GM19324 (cell line): ENCODE measurements around the gene MAGI1.
A peak's percentile ranks its signal among the peaks of the same experiment; 100 is the strongest.

Experiments used
- ATAC-seq: cut with Tn5 transposase; IDR thresholded peaks from one replicate; pipeline ENCODE4 v1.9.1; 2021; ENCODE audit warnings: mild to moderate bottlenecking, moderate library complexity; ENCODE audit not compliant: unreplicated experiment, low FRiP score

The MAGI1 gene

GRCh38 chr3:65978116-65978515, 60.6 kb downstream of the MAGI1 start:
- no peak for ATAC-seq

DNA sequence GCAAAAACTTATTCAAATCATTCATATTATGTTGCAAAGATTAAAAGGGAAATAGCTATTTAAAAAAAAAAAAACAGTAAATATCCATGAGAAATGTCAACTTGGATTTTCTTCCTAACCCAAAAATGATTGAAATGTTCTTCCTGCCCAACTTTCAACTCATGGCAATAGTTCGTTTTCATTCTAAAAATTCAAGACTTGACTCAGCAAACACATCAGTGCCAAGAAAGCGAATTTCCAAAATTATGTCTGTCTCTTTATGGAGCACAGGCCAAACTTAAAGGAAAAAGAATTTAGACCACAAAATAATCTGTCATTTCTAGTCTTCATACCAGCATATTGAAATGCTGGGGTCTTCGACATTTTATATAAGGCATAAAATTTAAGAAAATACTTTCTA, 63.7 kb downstream of the MAGI1 start:
- ATAC-seq = no peak

DNA sequence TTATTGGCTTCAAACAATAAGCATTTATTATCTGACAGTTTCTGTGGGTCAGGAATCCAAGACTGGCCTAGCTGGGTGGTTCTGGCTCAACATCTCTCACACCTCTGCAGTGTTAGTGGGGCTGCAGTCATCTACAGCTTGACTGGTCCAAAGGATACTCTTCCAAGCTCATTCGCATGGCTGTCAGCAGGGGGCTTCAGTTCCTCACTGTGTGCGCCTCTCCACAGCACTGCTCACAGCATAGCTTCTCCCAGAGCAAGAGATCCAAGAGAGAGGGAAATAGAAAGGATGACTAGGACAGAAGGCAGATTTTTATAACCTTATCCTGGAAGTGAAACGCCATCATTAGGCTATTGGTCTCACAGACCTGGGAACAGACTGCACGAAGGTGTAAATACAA, 64.2 kb downstream of the MAGI1 start:
- ATAC-seq = no peak

GRCh38 chr3:65972765-65973164, 66.0 kb downstream of the MAGI1 start:
- no peak for ATAC-seq

DNA sequence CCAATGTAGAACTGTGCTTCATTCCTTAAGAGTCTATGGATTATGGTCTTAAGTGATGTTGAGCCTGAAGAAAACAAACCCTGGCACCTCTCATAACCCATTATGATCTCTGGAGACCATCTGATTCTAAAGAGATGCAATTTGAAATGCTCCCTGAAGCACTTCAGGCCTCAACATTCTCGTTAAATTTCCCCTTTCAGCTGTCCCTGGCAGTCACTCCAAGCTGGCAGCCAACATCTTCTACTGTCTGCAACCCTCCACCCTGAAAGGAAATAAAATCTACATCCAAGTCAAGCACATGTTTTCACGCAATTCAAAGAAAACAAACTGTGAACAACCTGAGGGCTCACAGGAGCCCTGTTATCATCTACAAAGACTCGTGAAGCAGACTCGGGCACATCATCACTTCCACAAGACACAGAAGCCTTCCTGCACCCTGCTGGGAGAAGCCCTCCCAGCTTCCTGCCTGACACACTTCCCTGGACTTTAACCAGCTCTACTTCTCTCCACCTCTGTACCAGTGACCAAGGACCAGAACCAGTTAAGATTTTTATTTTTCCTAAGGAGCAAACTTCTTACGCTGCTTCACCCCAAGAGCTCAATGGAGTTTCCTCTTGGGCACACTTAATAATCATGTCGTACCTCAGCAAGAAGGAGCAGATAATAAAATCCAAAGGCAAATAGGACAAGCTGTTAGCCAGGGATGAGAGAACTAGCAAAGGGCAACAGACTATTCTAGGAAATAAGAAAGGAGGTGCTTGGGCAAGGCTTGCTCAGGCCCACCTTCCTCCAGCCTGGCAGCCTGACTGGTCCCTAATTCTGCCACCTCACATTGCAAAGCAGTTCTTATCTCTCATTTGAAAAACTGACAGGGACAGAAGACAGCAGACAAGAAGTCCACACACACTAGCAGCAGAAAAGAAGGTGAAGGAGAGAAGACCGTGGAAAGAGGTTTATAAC, 67.1 kb downstream of the MAGI1 start:
- ATAC-seq = no peak

DNA sequence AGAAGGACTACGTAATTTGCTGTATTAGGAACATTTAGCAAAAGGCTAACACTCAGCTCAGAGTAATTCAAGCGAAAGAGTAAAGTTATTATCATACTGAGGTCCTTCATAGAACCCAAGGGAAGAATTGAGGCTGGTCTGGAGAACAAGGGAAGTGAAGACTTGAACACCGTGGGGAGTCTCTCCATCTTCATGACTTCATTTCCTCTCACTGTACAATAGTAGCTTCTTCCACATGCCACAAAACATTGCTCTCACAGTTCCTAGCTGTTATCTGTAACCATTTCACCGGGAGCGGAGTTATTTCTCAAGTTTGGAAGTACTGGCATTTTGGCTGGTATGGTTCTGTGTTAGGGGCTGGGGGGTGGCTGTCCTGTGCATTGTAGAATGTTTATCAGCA, 69.7 kb downstream of the MAGI1 start:
- ATAC-seq = no peak

- ATAC-seq = no peak
These were observed 71.3 kb downstream of the MAGI1 start for GRCh38 chr3:65967451-65967850.

- no peak for ATAC-seq
These were observed 73.9 kb downstream of the MAGI1 start for GRCh38 chr3:65964838-65965237.

DNA sequence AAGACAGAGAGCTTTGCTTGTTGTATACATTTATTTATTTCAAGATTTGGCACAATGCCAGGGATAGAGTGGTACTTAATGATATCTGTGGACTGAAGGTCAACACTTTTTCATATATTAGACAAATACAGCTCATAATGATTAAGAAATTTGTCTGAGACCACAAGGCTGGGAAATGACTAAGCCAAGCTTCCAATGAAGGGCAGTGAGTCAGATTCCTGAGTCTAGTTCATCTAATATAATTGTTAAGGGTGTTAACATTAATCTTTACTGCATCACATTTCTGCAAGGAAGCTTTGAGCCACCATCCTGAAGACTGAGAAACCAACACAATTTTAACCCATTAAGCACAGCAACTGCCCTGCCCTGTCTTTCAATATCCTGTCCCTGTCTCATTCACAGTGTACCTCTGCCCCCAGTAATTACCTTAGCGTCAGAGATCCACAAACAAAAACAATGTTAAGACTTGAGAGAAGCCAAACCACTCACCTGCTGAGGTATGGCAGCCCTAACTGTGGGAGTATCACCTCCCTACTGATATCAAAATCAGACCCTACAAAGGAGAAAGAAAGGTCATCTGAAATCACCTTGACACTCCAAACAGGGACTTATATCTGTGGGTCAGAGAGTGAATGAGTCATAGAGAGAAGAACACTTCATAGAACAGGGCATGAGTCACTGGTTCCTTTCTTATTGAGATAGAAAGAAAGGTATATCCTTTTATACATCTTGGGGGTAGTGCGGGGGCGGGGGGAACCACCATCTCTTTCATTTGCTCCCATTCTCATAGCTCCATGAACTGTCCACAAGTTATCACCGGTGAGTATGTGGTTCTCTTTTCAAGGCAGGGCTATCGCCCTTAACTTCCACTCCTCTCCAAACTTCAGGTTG, 74.7 kb downstream of the MAGI1 start:
- peak; percentile 60 for ATAC-seq

- no peak for ATAC-seq
These were observed 77.0 kb downstream of the MAGI1 start for GRCh38 chr3:65961733-65962132.

DNA sequence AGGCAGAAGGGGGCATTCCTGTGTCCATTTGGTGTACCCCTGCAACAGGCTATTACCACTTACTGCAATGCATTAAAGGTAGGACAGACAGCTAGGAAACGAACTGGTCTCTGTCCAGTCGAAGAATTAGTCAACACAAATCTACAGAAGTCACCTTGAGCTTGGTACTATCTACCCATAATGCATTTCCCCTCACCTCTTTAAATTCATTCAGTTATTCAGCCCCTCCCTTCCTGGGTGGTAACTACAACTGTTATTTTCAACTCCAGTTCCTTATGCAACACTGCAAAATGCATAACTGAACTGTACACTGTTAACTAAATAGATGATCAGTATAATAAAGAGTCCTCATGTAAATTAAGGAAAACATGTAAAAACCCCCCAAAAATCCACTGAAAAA, 77.6 kb downstream of the MAGI1 start:
- no peak for ATAC-seq

- no peak for ATAC-seq
These were observed 78.6 kb downstream of the MAGI1 start for GRCh38 chr3:65960087-65960486.

GRCh38 chr3:65958216-65958615, 80.5 kb downstream of the MAGI1 start:
- no peak for ATAC-seq

DNA sequence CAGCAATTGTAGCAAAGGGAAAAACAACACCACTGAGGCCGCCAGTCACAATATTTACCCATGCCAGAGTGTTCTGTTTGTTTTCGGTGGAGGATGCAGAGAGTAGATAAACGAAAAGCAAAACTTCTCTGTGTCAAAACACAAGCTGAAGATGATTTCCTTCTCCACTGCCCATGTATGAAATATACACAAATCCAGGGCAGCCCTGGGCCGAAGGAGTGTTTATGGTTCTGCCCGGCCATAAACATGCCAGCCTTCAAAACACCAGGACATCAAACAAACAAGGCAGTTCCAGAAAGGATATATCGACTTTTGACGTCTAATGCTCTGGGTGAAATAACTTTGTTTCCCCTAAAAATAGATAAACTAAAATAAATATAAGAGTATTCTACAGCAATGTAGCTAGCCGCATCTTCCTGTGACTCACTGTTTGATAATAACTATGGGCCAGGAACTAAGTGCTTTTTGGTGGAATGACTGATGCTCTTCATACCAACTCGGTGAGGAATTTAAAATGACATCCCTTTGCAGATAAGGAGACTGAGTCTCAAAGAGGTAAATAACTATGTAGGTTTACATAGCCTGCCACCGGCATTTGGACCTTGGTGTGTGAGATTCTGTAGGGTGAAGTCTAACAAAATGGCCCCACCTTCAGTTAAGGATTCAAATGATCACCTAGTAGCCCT, 82.8 kb downstream of the MAGI1 start:
- ATAC-seq = no peak

GRCh38 chr3:65953881-65954733, 84.6 kb downstream of the MAGI1 start:
- no peak for ATAC-seq

DNA sequence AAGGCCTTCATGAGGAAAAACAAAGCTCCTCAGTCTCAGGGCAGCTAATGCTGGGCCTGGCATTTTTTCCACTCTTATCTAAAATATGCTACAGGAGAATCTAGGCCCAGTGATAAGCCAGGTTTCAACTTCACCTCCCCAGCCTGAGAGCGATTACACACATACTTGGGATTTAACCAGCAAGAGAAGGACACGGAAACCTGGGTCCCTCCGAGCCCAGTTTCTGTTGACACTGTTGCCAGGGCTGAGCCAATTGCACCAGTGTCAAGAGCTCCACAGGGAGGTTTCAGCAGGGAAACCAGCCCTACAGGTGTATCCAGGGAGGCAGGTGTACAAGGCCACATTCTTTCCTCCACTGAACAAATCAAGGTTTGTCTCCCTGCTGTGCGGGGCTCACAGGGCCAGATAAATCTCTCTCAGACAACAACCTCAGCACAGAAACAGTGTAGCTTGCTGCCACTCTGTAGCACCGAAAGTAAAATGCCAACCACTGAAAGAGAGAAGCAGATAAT, 85.4 kb downstream of the MAGI1 start:
- ATAC-seq = no peak

DNA sequence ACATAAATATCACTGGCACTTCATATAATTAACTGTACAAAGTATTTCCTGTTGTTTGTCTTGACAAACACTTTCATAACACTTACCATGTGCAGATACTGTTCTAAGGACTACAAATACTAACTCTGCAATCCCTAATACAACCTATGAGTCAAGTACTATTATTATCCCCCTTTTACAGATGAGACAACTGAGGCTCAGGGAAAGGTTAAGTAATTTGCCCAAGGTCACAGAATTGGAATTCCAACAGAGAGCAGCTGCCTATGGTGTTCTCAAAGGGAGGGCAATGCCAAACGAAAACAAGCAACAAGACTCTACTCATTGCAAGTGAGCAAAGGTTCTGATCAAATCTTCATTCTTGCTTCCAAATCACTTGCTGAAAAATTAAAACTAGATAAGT, 85.9 kb downstream of the MAGI1 start:
- no peak for ATAC-seq

GRCh38 chr3:65951836-65952505, 86.7 kb downstream of the MAGI1 start:
- ATAC-seq = no peak
